Thyroid gland (tissue), 4 donors: ENCODE data around the gene TNPO1.

Experiments used
- POLR2A ChIP-seq, 2 donors: fragments of 450-650 bp; IDR thresholded peaks; one replicate each; pipeline ENCODE4 v1.6.1; 2017; ENCODE audit warnings: antibody characterized with exemption in 2 of 2, mild to moderate bottlenecking in 2 of 2, moderate library complexity in 1 of 2
- TF ChIP-seq, protein P1 (sequence below), 6 experiments: fragments of 200-600 bp in 3 of 6; fragments of 450-650 bp in 3 of 6; sonication (generic) in 3 of 6; IDR thresholded peaks; one replicate each; pipeline ENCODE4 v1.5.1; 2016 to 2019; ENCODE audit warnings: antibody characterized with exemption in 6 of 6, mild to moderate bottlenecking in 2 of 6, inconsistent platforms in 1 of 6, moderate library complexity in 1 of 6

DNA sequence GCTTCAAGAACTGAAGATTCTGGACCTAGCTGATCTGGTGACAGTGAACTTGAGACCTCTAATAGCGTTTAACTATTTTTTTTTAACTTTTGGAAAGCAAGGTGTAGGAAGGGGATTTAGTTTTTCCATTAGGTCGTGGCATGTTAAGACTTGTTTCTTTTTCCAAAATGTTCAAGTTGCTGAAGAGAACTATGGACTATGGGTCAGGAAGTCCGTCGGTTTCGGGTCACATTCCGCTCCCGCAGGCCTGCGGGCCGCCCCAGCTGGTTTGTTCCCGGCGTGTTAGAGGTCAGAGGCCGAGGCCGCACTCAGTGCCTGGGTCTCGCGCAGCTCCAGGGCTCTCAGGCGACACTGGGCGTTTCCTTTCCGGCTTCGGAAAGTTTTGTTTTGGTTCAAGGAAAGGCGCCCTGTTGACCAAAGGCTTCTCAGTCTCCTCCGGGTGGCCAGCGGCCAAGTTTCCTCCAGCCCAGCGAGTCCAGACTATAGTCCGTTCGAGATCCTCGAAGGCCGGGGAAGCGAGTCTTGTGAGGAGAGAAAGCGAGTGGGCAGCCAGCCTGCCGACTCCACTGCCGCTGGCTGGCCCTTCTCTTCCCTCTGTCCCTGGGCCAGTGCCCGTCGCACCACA is 138.8 kb downstream of the TNPO1 start:
- TF ChIP-seq, protein P1, sequence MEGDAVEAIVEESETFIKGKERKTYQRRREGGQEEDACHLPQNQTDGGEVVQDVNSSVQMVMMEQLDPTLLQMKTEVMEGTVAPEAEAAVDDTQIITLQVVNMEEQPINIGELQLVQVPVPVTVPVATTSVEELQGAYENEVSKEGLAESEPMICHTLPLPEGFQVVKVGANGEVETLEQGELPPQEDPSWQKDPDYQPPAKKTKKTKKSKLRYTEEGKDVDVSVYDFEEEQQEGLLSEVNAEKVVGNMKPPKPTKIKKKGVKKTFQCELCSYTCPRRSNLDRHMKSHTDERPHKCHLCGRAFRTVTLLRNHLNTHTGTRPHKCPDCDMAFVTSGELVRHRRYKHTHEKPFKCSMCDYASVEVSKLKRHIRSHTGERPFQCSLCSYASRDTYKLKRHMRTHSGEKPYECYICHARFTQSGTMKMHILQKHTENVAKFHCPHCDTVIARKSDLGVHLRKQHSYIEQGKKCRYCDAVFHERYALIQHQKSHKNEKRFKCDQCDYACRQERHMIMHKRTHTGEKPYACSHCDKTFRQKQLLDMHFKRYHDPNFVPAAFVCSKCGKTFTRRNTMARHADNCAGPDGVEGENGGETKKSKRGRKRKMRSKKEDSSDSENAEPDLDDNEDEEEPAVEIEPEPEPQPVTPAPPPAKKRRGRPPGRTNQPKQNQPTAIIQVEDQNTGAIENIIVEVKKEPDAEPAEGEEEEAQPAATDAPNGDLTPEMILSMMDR (IDR thresholded peaks at IDR 0.05): no peak
- peak in 1 of 2 donors; percentile 75 for TF ChIP-seq POLR2A (IDR thresholded peaks at IDR 0.05)
